HCT116 (cell line): ENCODE data around the gene PAK1. TPM values are rescaled to one million over a fixed set of nuclear protein-coding genes. Genes with fewer than 3 reads are reported as not detected.

Experiments used
- ATAC-seq: fragments of 200-7000 bp; cut with Tn5 transposase; 2 replicates; pipeline ENCODE4 v1.9.1; 2020; ENCODE audit warnings: mild to moderate bottlenecking, moderate library complexity
- BruUV-seq: library from RNA; stranded (reverse); fragments of 400-500 nt; replicated peaks from 2 replicates; lab custom pipeline; 2021; lab: Mats Ljungman, UMichigan
- CTCF ChIA-PET: fragments of 300-600 bp; sonication (Branson Sonifier 250); formaldehyde crosslinking; loops from one replicate; lab custom pipeline; 2021; ENCODE audit warnings: antibody characterized with exemption; lab: Charles Lee
- POLR2A ChIA-PET: fragments of 300-600, 350-600 bp; sonication (Branson Sonifier 250); formaldehyde crosslinking; loops from one replicate; lab custom pipeline; 2021; ENCODE audit warnings: antibody characterized with exemption; lab: Charles Lee
- RAD21 ChIA-PET, 2 experiments: fragments of 300-600 bp; sonication (Branson Sonifier 250); formaldehyde crosslinking; loops; one replicate each; lab custom pipeline; 2023; ENCODE audit warnings: low total read pairs in 2 of 2; ENCODE audit not compliant: uncharacterized antibody in 2 of 2, unreplicated experiment in 2 of 2, low non-redundant PET in 1 of 2; lab: Charles Lee
- DNase-seq: peaks from one replicate; pipeline ENCODE4 v3.0.0-alpha.2; 2010; ENCODE audit warnings: low read depth, low spot score
- H2AFZ ChIP-seq: fragments of 200-600 bp; shearing (Covaris generic), sonication (generic); 2 replicates; pipeline ENCODE4 v1.6.1; 2017; ENCODE audit warnings: low read depth, mixed run types, mixed read lengths, antibody characterized with exemption, low read length; ENCODE audit not compliant: poor library complexity, severe bottlenecking
- H3K27ac ChIP-seq: 2 replicates; pipeline ENCODE4 v1.5.1; 2012; ENCODE audit warnings: low read depth, low read length
- H3K27me3 ChIP-seq: fragments of 200-600 bp; sonication (generic); 2 replicates; pipeline ENCODE4 v1.6.1; 2016; ENCODE audit warnings: mixed run types, low read length, mixed read lengths; ENCODE audit not compliant: insufficient read depth
- H3K36me3 ChIP-seq, 2 experiments: fragments of 200-500 bp in 1 of 2; fragments of 200-600 bp in 1 of 2; sonication (Bioruptor generic) in 1 of 2; sonication (generic) in 1 of 2; 2 replicates each; pipeline versions ENCODE4 v1.5.1 to v1.6.1; 2014 to 2016; ENCODE audit warnings: low read length in 2 of 2, inconsistent platforms in 1 of 2, mixed read lengths in 1 of 2, mixed run types in 1 of 2; ENCODE audit not compliant: insufficient read depth in 2 of 2, control insufficient read depth in 1 of 2
- H3K4me1 ChIP-seq, 2 experiments: fragments of 200-600 bp in 1 of 2; sonication (generic) in 1 of 2; 2 replicates each; pipeline versions ENCODE4 v1.5.1 to v1.6.1; 2012 to 2017; ENCODE audit warnings: low read length in 2 of 2, inconsistent platforms in 1 of 2, mild to moderate bottlenecking in 1 of 2, mixed read lengths in 1 of 2, mixed run types in 1 of 2, moderate library complexity in 1 of 2; ENCODE audit not compliant: insufficient read depth in 2 of 2, control insufficient read depth in 1 of 2
- H3K4me2 ChIP-seq: fragments of 200-600 bp; sonication (generic); 2 replicates; pipeline ENCODE4 v1.6.1; 2017; ENCODE audit warnings: mixed run types, low read length, mixed read lengths
- H3K4me3 ChIP-seq, 2 experiments: fragments of 200-600 bp in 1 of 2; sonication (generic) in 1 of 2; replicated peaks in 1 of 2; 2 replicates each; pipeline ENCODE4 v1.5.1; 2011 to 2016; ENCODE audit warnings: low read length in 2 of 2, control low read depth in 1 of 2, low read depth in 1 of 2, mild to moderate bottlenecking in 1 of 2, mixed read lengths in 1 of 2, mixed run types in 1 of 2
- H3K79me2 ChIP-seq: fragments of 200-600 bp; sonication (generic); 2 replicates; pipeline ENCODE4 v1.6.1; 2017; ENCODE audit warnings: mild to moderate bottlenecking, mixed run types, low read length, moderate library complexity, mixed read lengths; ENCODE audit not compliant: insufficient read depth
- H3K9ac ChIP-seq: fragments of 200-600 bp; sonication (generic); 2 replicates; pipeline ENCODE4 v1.6.1; 2016; ENCODE audit warnings: low read length, mixed read lengths
- H3K9me2 ChIP-seq: fragments of 200-600 bp; sonication (generic), shearing (Covaris generic); 2 replicates; pipeline ENCODE4 v1.6.1; 2017; ENCODE audit warnings: mixed run types, mild to moderate bottlenecking, moderate library complexity; ENCODE audit not compliant: insufficient read depth
- H3K9me3 ChIP-seq, 2 experiments: fragments of 200-500 bp in 1 of 2; fragments of 200-600 bp in 1 of 2; sonication (Bioruptor generic) in 1 of 2; sonication (generic) in 1 of 2; 2 replicates each; pipeline ENCODE4 v1.6.1; 2014 to 2017; ENCODE audit warnings: low read length in 2 of 2, mixed read lengths in 2 of 2, inconsistent platforms in 1 of 2, low read depth in 1 of 2, mild to moderate bottlenecking in 1 of 2, mixed run types in 1 of 2, moderate library complexity in 1 of 2; ENCODE audit not compliant: control insufficient read depth in 1 of 2, insufficient read depth in 1 of 2
- H4K20me1 ChIP-seq: fragments of 200-600 bp; sonication (generic), shearing (Covaris generic); 2 replicates; pipeline ENCODE4 v1.6.1; 2017; ENCODE audit warnings: mixed run types, mild to moderate bottlenecking, moderate library complexity; ENCODE audit not compliant: insufficient read depth
- ATF3 ChIP-seq: IDR thresholded peaks from 2 replicates; pipeline ENCODE4 v1.6.1; 2012
- CBX3 ChIP-seq: IDR thresholded peaks from 2 replicates; pipeline ENCODE4 v1.6.1; 2012; ENCODE audit warnings: low read depth
- CTCF ChIP-seq, 3 experiments: fragments of 200-600 bp in 1 of 3; sonication (generic) in 1 of 3; IDR thresholded peaks in 2 of 3; conservative IDR thresholded peaks in 1 of 3; 2 replicates each; pipeline ENCODE4 v1.5.1; 2012 to 2017; ENCODE audit warnings: low read depth in 2 of 3, low read length in 2 of 3, antibody characterized with exemption in 1 of 3, borderline replicate concordance in 1 of 3, control low read depth in 1 of 3, mild to moderate bottlenecking in 1 of 3, mixed read lengths in 1 of 3, mixed run types in 1 of 3, moderate library complexity in 1 of 3; ENCODE audit not compliant: insufficient read depth in 1 of 3
- EGR1 ChIP-seq: IDR thresholded peaks from 2 replicates; pipeline ENCODE4 v1.6.1; 2012; ENCODE audit warnings: low read depth
- ELF1 ChIP-seq: IDR thresholded peaks from 2 replicates; pipeline ENCODE4 v1.6.1; 2012; ENCODE audit warnings: low read depth, borderline replicate concordance
- EZH2phosphoT487 ChIP-seq: fragments of 200-600 bp; IDR thresholded peaks from 2 replicates; pipeline ENCODE4 v1.6.1; 2018; ENCODE audit warnings: antibody characterized with exemption, borderline replicate concordance
- POLR2AphosphoS5 ChIP-seq: IDR thresholded peaks from 2 replicates; pipeline ENCODE4 v1.6.1; 2011; ENCODE audit warnings: mild to moderate bottlenecking, low read depth, low read length, moderate library complexity
- RAD21 ChIP-seq: IDR thresholded peaks from 2 replicates; pipeline ENCODE4 v1.6.1; 2012; ENCODE audit warnings: low read depth, mild to moderate bottlenecking
- SIN3A ChIP-seq: IDR thresholded peaks from 2 replicates; pipeline ENCODE4 v1.6.1; 2012; ENCODE audit warnings: low read depth
- TCF7L2 ChIP-seq: IDR thresholded peaks from 2 replicates; pipeline ENCODE4 v1.7.0; 2011; ENCODE audit warnings: borderline replicate concordance, inconsistent platforms; ENCODE audit not compliant: insufficient read depth, insufficient read length; ENCODE audit errors: extremely low read depth
- ZFX ChIP-seq: fragments of 450-650 bp; IDR thresholded peaks from 2 replicates; pipeline ENCODE4 v1.6.1; 2017
- intact Hi-C: fragments of 100-400 bp; cut with micrococcal nuclease; formaldehyde crosslinking; loops from 2 replicates; pipeline ENCODE4 v1.10.0; 2022
- total RNA-seq: library from RNA; stranded (reverse); gene quantifications from one replicate; pipeline ENCODE4 v1.2.1, GENCODE V29; 2021; ENCODE audit not compliant: unreplicated experiment
- TF ChIP-seq, protein P1 (sequence below): IDR thresholded peaks from 2 replicates; pipeline ENCODE4 v1.6.1; 2012
- TF ChIP-seq, protein P2 (sequence below): IDR thresholded peaks from 2 replicates; pipeline ENCODE4 v1.6.1; 2011; ENCODE audit warnings: mild to moderate bottlenecking, low read length, moderate library complexity; ENCODE audit not compliant: insufficient replicate concordance; ENCODE audit errors: extremely low read depth

Gene PAK1
- total RNA-seq, 1 experiment from 2014 or later, result 56.1 TPM

DNA sequence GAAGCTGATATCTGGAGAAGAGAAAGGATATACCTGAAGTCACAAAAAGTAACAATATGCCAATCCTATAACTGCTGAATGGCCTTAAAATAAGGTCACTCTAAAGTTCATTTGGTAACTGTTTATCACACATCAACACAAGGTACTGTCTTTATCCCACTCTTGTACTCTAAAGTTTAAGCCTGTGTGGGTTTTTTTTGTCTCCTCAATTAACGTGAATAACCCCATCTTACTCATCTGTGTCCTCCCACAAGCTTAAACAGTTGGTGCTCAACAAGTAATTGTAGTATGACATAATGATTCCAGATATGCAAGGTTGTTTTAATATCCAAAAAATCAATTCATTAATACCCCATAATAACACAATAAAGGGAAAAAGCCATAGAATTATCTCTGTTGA, 42.1 kb downstream of the PAK1 start:
- intact Hi-C loops, result no loop called here
- Histone ChIP-seq H3K36me3 (no peaks in the 10 kb centered on the region), H3K27me3 (no peaks in the 10 kb centered on the region), H3K4me3 (no peak overlapping the region)
- POLR2A ChIA-PET, result no interaction called here
- no peak for TF ChIP-seq EZH2phosphoT487
- no peak for TF ChIP-seq EGR1
- TF ChIP-seq, protein P1, sequence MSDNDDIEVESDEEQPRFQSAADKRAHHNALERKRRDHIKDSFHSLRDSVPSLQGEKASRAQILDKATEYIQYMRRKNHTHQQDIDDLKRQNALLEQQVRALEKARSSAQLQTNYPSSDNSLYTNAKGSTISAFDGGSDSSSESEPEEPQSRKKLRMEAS, result no peak
- TF ChIP-seq, protein P2, sequence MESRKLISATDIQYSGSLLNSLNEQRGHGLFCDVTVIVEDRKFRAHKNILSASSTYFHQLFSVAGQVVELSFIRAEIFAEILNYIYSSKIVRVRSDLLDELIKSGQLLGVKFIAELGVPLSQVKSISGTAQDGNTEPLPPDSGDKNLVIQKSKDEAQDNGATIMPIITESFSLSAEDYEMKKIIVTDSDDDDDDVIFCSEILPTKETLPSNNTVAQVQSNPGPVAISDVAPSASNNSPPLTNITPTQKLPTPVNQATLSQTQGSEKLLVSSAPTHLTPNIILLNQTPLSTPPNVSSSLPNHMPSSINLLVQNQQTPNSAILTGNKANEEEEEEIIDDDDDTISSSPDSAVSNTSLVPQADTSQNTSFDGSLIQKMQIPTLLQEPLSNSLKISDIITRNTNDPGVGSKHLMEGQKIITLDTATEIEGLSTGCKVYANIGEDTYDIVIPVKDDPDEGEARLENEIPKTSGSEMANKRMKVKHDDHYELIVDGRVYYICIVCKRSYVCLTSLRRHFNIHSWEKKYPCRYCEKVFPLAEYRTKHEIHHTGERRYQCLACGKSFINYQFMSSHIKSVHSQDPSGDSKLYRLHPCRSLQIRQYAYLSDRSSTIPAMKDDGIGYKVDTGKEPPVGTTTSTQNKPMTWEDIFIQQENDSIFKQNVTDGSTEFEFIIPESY, result no peak
- TF ChIP-seq POLR2AphosphoS5, result no peak
- TF ChIP-seq ZFX, result no peak
- TF ChIP-seq CBX3, result no peak
- no peak for TF ChIP-seq ATF3
- TF ChIP-seq ELF1, result no peak
- TF ChIP-seq CTCF (IDR thresholded peaks at IDR 0.05 in 2 of 3, conservative IDR thresholded peaks at IDR 0.05 in 1 of 3; ENCODE audit: borderline replicate concordance in 1 of 3, insufficient read depth in 1 of 3, low read depth in 2 of 3, low read length in 2 of 3), result no peak
- TF ChIP-seq TCF7L2, result no peak
- TF ChIP-seq RAD21, result no peak
- TF ChIP-seq SIN3A, result no peak
- TF ChIP-seq, all 23 proteins: peak for 0
- Histone ChIP-seq H3K9me3 (no peaks in the 10 kb centered on the region), H3K27ac (no peak overlapping the region), H4K20me1 (no peaks in the 10 kb centered on the region), H2AFZ (no peak overlapping the region), H3K4me1 (no peaks in the 10 kb centered on the region), H3K79me2 (no peaks in the 10 kb centered on the region), H3K4me2 (no peak overlapping the region), H3K9me2 (no peaks in the 10 kb centered on the region), H3K9ac (no peak overlapping the region)
- CTCF ChIA-PET, result no interaction called here
- no TSS peak for BruUV-seq
- RAD21 ChIA-PET, result no interaction called here
- no peak for ATAC-seq
- no peak for DNase-seq
